ENCODE measurements around the gene CARD11. TPM values are rescaled to one million over a fixed set of nuclear protein-coding genes. Genes with fewer than 3 reads are reported as not detected.

The CARD11 gene
- polyA plus RNA-seq, 1 donor from 2014 or later, result not detected

GRCh38 chr7:2984091-2984490 lies 59.6 kb downstream of the CARD11 start:
- H2AFZ ChIP-seq (ENCODE audit: low read depth, low read length), result no peak overlapping the region
- no peaks in the 10 kb centered on the region for H3K27me3 ChIP-seq (ENCODE audit: insufficient read depth, low read depth, low read length)
- H3K4me3 ChIP-seq (ENCODE audit: low read length), result no peak overlapping the region
- no peak overlapping the region for H3K27ac ChIP-seq (ENCODE audit: low read length)
- H3F3A ChIP-seq (ENCODE audit: insufficient read depth, low read length, poor library complexity, severe bottlenecking), result no peaks in the 10 kb centered on the region
- no peaks in the 10 kb centered on the region for H3K9me3 ChIP-seq (ENCODE audit: low read length)
- H3K79me2 ChIP-seq (replicated peaks; ENCODE audit: insufficient read depth, low read length), result no peaks in the 10 kb centered on the region
- no peak overlapping the region for H3K4me2 ChIP-seq (ENCODE audit: low read length)
- H3K36me3 ChIP-seq (ENCODE audit: insufficient read depth, low read length), result no peaks in the 10 kb centered on the region
- no peak for TF ChIP-seq CTCF (IDR thresholded peaks at IDR 0.05; ENCODE audit: poor library complexity, severe bottlenecking)
- no peak for TF ChIP-seq TAF1 (IDR thresholded peaks at IDR 0.05; ENCODE audit: low read depth)
- no peak for TF ChIP-seq MXI1 (conservative IDR thresholded peaks at IDR 0.05; ENCODE audit: poor library complexity, severe bottlenecking)
- no peak for TF ChIP-seq REST (IDR thresholded peaks at IDR 0.05; ENCODE audit: borderline replicate concordance)
- TF ChIP-seq SMC3 (conservative IDR thresholded peaks at IDR 0.05; ENCODE audit: poor library complexity), result no peak
- no peak for TF ChIP-seq RAD21 (conservative IDR thresholded peaks at IDR 0.05)
- TF ChIP-seq POLR2AphosphoS5 (IDR thresholded peaks at IDR 0.05), result no peak
- TF ChIP-seq EZH2 (IDR thresholded peaks at IDR 0.05; ENCODE audit: borderline replicate concordance, insufficient read depth, low read length, poor library complexity, severe bottlenecking), result no peak
- no peak for TF ChIP-seq EP300 (conservative IDR thresholded peaks at IDR 0.05; ENCODE audit: poor library complexity, severe bottlenecking)
- no peaks in the 10 kb centered on the region for H3K9me2 ChIP-seq (ENCODE audit: insufficient read depth, low read length)
- H3K9ac ChIP-seq (ENCODE audit: low read length), result no peak overlapping the region
- no peaks in the 10 kb centered on the region for H4K20me1 ChIP-seq (ENCODE audit: insufficient read depth)

- H3K27me3 ChIP-seq (ENCODE audit: insufficient read depth, low read depth, low read length), result no peaks in the 10 kb centered on the region
- H3K9me3 ChIP-seq (ENCODE audit: low read length), result no peaks in the 10 kb centered on the region
- H3K4me2 ChIP-seq (ENCODE audit: low read length), result no peak overlapping the region
- no peaks in the 10 kb centered on the region for H3F3A ChIP-seq (ENCODE audit: insufficient read depth, low read length, poor library complexity, severe bottlenecking)
- TF ChIP-seq POLR2AphosphoS5 (IDR thresholded peaks at IDR 0.05) (no peak), MXI1 (conservative IDR thresholded peaks at IDR 0.05; ENCODE audit: poor library complexity, severe bottlenecking) (no peak), RAD21 (conservative IDR thresholded peaks at IDR 0.05) (no peak), EP300 (conservative IDR thresholded peaks at IDR 0.05; ENCODE audit: poor library complexity, severe bottlenecking) (no peak), CTCF (IDR thresholded peaks at IDR 0.05; ENCODE audit: poor library complexity, severe bottlenecking) (no peak), SMC3 (conservative IDR thresholded peaks at IDR 0.05; ENCODE audit: poor library complexity) (no peak), EZH2 (IDR thresholded peaks at IDR 0.05; ENCODE audit: borderline replicate concordance, insufficient read depth, low read length, poor library complexity, severe bottlenecking) (no peak), REST (IDR thresholded peaks at IDR 0.05; ENCODE audit: borderline replicate concordance) (no peak), TAF1 (IDR thresholded peaks at IDR 0.05; ENCODE audit: low read depth) (no peak)
- no peaks in the 10 kb centered on the region for H3K36me3 ChIP-seq (ENCODE audit: insufficient read depth, low read length)
- H3K9ac ChIP-seq (ENCODE audit: low read length), result no peak overlapping the region
- no peaks in the 10 kb centered on the region for H3K9me2 ChIP-seq (ENCODE audit: insufficient read depth, low read length)
- H3K79me2 ChIP-seq (replicated peaks; ENCODE audit: insufficient read depth, low read length), result no peaks in the 10 kb centered on the region
- no peaks in the 10 kb centered on the region for H4K20me1 ChIP-seq (ENCODE audit: insufficient read depth)
- H2AFZ ChIP-seq (ENCODE audit: low read depth, low read length), result no peak overlapping the region
- no peak overlapping the region for H3K27ac ChIP-seq (ENCODE audit: low read length)
- no peak overlapping the region for H3K4me3 ChIP-seq (ENCODE audit: low read length)
Observed at GRCh38 chr7:2983586-2983985, 60.1 kb downstream of the CARD11 start.
